ENCODE data around the gene ABCG1.

GRCh38 chr21:42295845-42296244, 76.9 kb downstream of the ABCG1 start:
- TF ChIP-seq CTCF (conservative IDR thresholded peaks at IDR 0.05; ENCODE audit: low read depth, low read length) (no peak), POLR2A (IDR thresholded peaks at IDR 0.05; ENCODE audit: low read depth, low read length) (no peak), CHD1 (IDR thresholded peaks at IDR 0.05; ENCODE audit: low read depth, low read length) (no peak), USF2 (IDR thresholded peaks at IDR 0.05; ENCODE audit: low read depth, low read length) (no peak), RFX5 (IDR thresholded peaks at IDR 0.05; ENCODE audit: low read depth, low read length) (no peak), FOS (IDR thresholded peaks at IDR 0.05; ENCODE audit: low read depth, low read length) (no peak), RAD21 (IDR thresholded peaks at IDR 0.05; ENCODE audit: low read length) (no peak), MAFK (IDR thresholded peaks at IDR 0.05; ENCODE audit: low read depth, low read length) (no peak), MAZ (IDR thresholded peaks at IDR 0.05; ENCODE audit: borderline replicate concordance, low read depth, low read length) (no peak), RCOR1 (IDR thresholded peaks at IDR 0.05; ENCODE audit: insufficient replicate concordance, low read length) (no peak), SMC3 (IDR thresholded peaks at IDR 0.05; ENCODE audit: low read depth, low read length) (no peak), MXI1 (IDR thresholded peaks at IDR 0.05; ENCODE audit: borderline replicate concordance, low read depth, low read length) (no peak), CEBPB (IDR thresholded peaks at IDR 0.05; ENCODE audit: low read depth, low read length) (no peak), ELK1 (IDR thresholded peaks at IDR 0.05; ENCODE audit: borderline replicate concordance, low read depth, low read length) (no peak)
